SK-MEL-5 (cell line): ENCODE measurements around the gene CEP55. TPM values are rescaled to one million over a fixed set of nuclear protein-coding genes. Genes with fewer than 3 reads are reported as not detected.

Experiments
- DNase-seq: peaks from one replicate; pipeline ENCODE4 v3.0.0-alpha.2; 2016; ENCODE audit warnings: low read depth, low spot score
- in situ Hi-C: cut with HindIII; loops from 2 replicates; pipeline ENCODE4 v1.10.0; 2016; ENCODE audit warnings: low sequenced_read_pairs, high pct_unique_total_duplicates, low pct_unique_long_range_greater_than_20kb
- small RNA-seq, 2 experiments: library from RNA; depleted of rRNA; stranded (forward); fragments of <200 nt; gene quantifications; one replicate each; pipeline ENCODE3, GENCODE V24; 2014
- total RNA-seq: library from RNA; depleted of rRNA; stranded (reverse); fragments of >200 nt; shearing (Covaris generic); gene quantifications from 2 replicates; pipeline ENCODE4 v1.2.3, GENCODE V29; 2014; rRNA removed

CEP55 gene
- total RNA-seq, 1 experiment from 2014 or later, result 30.1 TPM

DNA sequence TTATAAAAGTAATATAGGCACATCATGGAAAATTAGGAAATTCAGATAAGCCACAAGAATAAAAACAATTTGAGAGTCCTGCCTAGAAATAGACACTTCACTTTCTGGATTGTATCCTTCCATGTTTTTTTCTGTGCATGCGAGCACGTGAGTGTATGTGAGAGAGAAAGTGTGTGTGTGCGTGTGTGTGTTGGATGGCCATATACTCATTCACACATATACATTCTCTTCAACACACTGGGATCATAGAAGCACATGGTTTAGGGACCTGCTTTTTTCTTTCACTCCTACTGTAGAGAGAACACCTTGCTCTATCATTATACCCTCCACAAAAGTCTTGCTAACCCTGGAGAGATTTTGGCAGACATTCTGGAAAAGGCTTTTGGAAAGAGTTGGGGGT, 77.5 kb downstream of the CEP55 start:
- in situ Hi-C loops, result no loop called here
- DNase-seq, result no peak

DNA sequence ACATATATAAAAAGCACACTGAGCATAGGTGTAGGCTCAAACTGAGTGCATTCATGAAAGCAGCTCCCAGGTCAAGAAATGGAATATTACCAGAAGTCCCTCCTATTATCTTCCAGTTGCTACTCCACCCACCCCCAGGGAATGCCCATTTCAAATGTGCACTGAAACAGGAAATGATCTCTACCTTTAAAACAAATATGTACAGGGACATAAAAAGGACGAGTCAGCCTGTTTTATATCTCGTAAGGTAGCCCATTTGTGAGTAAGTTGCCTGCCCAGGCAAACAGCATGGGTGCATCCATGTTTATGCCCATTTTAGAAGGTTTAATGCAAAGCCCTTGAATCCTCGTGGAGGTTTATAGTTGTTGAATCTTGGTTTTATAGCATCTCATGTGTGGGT, 80.5 kb downstream of the CEP55 start:
- DNase-seq, result no peak
- in situ Hi-C loops, result no loop called here

DNA sequence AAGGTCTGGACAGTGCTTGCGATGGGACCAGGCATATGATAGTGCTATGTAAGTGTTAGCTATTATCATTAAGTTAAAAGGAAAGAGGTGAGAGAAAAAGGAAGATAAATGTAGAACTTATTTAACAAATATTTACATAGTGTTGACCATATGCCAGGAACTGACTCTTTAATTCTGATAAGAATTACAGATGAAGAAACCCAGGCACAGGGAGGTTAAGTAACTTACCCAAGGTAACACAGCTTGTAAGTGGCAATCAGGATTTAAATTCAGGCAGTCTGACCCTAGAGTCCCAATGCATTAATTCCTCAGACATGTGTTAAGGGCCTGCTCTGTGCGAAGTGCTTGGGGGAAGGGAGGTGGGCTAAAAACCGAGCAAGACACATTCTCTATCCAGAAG, 81.2 kb downstream of the CEP55 start:
- DNase-seq, result no peak
- in situ Hi-C loops, result no loop called here

Small RNA genes lying within 50 kb of the gene (small RNA-seq; reads per million reads assigned to genes)
- gene RNA5SP323, result 0 to 0.24 reads per million in 2 experiments

Other genes starting within 250 kb of the CEP55 start
- gene MYOF, start 14.3 kb upstream of the CEP55 start, total RNA-seq, result 8.9 and 9.1 TPM in 2 replicates
- gene FFAR4, start 70.1 kb downstream of the CEP55 start, total RNA-seq, result not detected in 2 replicates
- not detected in 2 replicates for gene RBP4, start 104.6 kb downstream of the CEP55 start, total RNA-seq
- not detected in 2 replicates for gene PDE6C, start 115.9 kb downstream of the CEP55 start, total RNA-seq
- 5.4 and 5.5 TPM in 2 replicates for gene FRA10AC1, start 206.0 kb downstream of the CEP55 start, total RNA-seq